Activated T-cell treated with anti-CD3 and anti-CD28 coated beads for 1 hour (primary cell): Measurements from ENCODE around the gene RUNDC3A.
"Not testable (repeated sequence)": the region's sequence is repeated elsewhere in the genome, so short reads cannot be mapped to it uniquely, and the experiment has no call there.

Experiments
- DNase-seq: peaks from one replicate; pipeline ENCODE4 v3.0.0-alpha.2; 2020; ENCODE audit warnings: low read depth

Gene RUNDC3A

GRCh38 chr17:44345454-44346026, 37.1 kb downstream of the RUNDC3A start:
- no peak for DNase-seq

DNA sequence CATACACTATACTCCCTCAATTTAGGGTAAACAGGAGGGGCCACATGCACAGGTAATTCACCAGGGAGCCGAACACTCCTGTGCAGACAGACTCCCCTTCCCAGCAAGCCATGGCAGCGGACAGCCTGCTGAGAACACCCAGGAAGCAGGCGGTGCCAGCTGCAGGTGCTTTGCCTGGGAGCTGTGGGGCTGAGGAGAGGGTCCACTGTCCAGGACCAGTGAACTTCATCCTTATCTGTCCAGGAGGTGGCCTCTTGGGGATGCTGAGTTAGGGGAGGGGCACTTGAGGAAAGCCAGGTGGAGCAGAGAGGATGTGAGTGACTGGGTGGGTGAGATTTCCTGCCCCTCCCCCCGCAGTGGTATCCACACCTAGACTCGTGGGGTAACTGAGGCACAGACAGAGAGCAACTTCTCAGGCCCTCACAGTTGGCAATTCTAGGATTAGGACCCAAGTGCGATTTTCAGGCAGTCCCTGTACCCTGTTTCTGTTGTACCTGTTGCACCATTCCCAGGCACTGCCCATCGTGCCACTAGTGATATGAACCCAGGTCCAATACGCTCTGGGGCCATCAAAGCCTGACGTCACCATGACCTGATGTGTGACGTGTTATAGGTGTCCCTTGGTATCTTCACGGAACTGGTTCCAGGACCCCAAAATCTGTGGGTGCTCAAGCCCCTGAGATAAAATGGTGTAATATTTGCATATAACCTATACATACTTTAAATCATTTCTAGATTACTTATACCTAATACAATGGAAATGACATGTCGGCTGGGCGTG, 37.9 kb downstream of the RUNDC3A start:
- no peak for DNase-seq

DNA sequence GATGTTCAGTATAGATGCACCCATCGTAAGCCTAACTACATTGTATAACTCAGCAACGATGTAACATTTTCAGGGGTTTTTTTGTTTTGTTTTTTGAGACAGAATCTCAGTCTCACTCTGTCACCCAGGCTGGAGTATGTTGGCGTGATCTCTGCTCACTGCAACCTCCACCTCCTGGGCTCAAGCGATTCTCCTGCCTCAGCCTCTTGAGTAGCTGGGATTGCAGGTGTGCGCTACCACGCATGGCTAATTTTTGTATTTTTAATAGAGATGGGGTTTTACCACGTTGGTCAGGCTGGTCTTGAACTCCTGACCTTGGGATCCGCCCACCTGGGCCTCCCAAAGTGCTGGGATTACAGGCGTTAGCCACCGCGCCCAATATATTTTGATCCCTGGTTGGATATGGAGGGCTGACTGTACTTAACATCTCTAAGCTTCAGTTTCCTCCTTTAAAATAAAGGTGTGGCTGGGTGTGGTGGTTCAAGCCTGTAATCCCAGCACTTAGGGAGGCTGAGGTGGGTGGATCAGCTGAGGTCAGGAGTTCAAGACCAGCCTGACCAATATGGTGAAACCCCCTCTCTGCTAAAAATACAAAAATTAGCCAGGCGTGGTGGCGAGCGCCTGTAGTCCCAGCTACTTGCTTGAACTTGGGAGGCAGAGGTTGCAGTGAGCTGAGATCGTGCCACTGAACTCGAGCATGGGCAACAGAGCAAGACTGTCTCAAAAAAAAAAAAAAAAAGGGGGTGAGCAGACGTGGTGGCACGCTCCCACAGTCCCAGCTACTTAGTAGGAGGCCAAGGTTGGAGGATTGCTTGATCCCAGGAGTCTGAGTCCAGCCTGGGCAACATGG, 39.0 kb downstream of the RUNDC3A start:
- not testable (repeated sequence) for DNase-seq

DNA sequence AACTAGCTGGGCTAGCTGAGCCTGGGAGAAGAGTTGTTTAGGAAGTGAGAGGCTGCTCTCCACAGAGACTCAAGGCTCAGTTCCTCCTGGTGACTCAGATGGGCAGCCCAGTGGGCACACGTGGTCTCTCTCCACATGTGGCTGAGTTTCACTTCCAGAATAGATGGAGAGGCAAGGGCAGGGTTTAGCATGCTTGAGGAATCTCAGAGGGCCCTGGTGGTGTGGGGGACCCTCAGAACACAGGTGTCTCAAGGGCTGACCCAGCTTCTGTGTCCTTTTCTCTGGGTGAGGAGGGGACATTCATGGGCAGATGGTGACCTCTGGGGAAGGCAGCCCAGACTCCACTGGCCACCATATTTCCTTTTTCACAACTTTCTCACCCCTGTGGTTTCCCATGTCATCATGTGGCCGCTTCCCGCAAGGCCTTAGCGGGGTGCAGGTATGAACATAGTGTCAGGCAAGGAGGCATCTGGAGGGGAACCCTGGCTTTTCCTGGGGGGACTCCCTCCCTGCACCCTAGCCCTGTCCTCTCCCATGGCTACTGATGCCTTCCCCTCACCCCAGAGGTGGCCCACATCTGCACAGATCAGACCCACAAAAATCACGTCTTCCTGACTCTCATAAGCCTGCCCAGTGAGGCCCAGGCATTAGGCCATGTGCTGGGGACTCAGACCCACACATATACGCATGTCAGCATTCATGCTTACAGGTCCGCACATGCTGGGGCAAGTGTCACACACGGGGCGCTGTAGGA, 40.0 kb downstream of the RUNDC3A start:
- no peak for DNase-seq

DNA sequence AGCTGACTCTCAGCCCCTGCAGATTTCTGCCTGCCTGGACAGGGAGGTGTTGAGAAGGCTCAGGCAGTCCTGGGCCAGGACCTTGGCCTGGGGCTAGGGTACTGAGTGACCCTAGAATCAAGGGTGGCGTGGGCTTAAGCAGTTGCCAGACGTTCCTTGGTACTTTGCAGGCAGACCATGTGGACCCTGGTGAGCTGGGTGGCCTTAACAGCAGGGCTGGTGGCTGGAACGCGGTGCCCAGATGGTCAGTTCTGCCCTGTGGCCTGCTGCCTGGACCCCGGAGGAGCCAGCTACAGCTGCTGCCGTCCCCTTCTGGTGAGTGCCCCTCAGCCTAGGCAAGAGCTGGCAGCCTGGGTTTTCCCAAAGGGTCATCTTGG, 40.6 kb downstream of the RUNDC3A start:
- DNase-seq, result no peak

DNA sequence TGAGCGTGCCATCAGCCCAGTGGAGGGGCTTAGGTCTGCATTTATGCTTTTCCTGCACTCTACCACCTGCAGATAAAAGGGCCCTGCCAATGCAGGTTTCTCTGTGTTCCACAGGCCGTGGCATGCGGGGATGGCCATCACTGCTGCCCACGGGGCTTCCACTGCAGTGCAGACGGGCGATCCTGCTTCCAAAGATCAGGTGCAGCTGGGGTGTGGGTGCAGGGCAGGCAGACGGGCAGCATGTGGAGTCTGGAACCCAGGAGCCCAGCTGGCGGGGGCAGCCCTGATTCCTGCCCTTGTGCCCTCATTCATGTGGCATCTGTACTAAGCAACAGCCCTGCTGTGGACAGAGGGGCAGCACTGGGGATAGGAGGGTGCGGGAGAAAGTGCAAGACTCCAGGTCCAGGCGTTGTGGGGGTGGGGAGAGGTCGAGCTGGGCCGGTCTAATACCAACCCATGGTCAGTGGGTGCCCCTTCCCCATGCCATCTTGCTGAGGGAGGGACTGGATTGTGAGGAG, 41.2 kb downstream of the RUNDC3A start:
- no peak for DNase-seq

- DNase-seq, result peak; percentile 67
Measured at GRCh38 chr17:44350733-44351226, 42.4 kb downstream of the RUNDC3A start.

- no peak for DNase-seq
Measured at GRCh38 chr17:44351464-44351863, 43.1 kb downstream of the RUNDC3A start.

- no peak for DNase-seq
Measured at GRCh38 chr17:44351961-44352827, 43.8 kb downstream of the RUNDC3A start.

- DNase-seq, result no peak
Measured at GRCh38 chr17:44352828-44353671, 44.6 kb downstream of the RUNDC3A start.

DNA sequence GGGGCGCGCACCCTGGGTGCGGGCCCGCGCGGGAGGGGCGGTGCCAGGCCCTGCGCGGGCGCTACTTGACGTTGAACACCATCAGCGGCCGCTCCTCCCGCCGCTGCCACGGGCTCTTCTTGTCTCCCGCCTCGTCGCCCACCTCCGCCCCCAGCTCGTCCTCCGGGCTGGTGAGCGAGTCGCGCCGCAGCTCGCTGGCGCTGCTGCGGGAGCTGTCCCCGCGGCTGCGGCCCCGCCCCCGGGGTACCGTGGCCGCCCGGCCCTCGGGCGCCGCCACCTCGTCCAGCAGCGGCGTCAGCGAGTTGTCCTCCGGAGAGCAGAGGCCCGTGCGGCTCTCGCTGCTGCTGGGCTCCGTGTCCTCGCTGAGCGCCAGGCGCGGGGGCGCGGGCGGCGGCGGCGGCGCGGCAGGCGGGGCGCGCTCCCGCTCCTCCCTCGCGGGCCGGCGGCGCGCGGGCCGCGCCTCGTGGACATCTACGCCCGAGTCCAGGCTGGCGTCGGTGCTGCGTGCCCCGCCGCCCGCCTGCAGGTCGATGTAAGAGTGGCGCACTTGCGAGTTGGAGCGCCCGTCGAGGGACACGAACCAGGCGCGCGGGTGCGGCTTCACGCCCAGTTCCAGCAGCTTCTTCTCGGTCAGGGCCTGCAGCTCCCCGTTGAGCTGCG, 45.4 kb downstream of the RUNDC3A start:
- DNase-seq, result no peak

- DNase-seq, result peak; percentile 60
Measured at GRCh38 chr17:44354582-44355561, 46.5 kb downstream of the RUNDC3A start.

GRCh38 chr17:44355642-44356099, 47.3 kb downstream of the RUNDC3A start:
- no peak for DNase-seq

DNA sequence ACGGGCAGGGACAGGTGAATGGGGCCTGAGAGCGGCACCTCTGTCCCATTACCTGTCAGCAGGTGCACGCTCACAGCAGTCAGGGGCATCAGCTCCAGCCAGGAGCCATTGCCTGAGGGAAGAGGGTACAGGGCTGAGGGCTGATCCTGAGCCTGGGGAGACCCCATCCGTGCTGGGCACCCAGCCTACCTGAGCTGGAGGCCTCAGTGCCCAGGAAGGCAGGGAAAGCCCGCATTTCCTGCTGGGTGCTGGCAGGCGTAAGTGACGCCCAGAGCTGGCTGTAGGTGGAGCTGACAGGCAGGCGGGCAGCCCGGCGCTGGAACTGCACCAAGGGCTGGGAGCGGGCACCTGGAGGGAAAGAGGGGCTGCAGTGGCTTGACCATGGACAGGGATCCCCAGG, 47.8 kb downstream of the RUNDC3A start:
- DNase-seq, result no peak

GRCh38 chr17:44358066-44358465, 49.7 kb downstream of the RUNDC3A start:
- no peak for DNase-seq

GRCh38 chr17:44359006-44359405, 50.6 kb downstream of the RUNDC3A start:
- no peak for DNase-seq

DNA sequence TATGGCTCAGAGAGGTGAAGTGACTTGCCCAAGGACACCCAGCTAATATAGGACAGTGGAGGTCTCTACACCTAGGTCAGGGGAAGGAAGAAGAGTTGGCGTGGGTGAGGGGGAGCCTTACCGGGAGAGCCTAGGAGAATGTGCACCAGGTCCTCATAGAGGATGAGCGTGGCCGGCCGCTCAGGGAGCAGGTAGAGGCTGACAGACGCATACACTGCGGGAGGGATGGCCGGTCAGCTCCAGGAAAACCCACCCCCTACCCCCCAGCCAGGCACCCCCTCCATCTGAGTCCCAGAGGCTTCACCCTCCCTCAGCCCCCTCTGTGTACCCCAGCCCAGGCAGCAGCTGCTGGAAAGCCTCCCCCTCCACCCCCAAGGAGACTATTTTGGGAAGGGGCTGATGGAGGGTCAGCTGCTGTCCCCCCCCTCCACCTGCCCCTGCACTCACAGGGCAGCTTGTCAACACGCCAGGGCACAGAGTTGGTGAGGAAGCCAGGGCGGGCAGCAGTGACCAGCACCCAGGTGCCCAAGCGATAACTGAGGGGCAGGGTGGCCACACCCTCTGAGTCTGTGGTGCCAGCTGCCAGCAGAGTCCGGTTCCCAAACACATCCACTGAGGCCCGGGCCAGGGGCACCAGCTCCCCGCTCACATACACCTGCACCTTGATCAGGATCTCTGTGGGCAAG, 51.2 kb downstream of the RUNDC3A start:
- DNase-seq, result no peak
